ENCODE results near the gene ABCA2.

DNA sequence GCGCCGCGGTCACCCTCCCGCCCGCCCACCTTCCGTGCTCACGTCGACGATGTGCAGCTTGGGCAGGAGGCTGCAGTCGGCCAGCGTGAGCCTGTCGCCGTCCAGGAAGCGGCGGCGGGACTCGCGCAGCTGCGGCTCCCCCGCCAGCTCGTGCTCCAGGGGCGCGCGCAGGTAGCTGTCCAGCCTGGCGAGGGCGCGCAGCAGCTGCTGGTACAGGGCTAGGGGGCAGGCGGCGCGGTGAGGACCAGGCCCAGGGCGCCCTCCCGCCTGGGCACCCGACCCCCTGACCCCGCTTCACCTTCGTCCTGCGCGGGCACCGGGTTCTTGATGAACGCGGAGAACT lies 33.2 kb downstream of the ABCA2 start:
- TF ChIP-seq, protein P1, sequence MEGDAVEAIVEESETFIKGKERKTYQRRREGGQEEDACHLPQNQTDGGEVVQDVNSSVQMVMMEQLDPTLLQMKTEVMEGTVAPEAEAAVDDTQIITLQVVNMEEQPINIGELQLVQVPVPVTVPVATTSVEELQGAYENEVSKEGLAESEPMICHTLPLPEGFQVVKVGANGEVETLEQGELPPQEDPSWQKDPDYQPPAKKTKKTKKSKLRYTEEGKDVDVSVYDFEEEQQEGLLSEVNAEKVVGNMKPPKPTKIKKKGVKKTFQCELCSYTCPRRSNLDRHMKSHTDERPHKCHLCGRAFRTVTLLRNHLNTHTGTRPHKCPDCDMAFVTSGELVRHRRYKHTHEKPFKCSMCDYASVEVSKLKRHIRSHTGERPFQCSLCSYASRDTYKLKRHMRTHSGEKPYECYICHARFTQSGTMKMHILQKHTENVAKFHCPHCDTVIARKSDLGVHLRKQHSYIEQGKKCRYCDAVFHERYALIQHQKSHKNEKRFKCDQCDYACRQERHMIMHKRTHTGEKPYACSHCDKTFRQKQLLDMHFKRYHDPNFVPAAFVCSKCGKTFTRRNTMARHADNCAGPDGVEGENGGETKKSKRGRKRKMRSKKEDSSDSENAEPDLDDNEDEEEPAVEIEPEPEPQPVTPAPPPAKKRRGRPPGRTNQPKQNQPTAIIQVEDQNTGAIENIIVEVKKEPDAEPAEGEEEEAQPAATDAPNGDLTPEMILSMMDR (IDR thresholded peaks at IDR 0.05 in 4 of 5, conservative IDR thresholded peaks at IDR 0.05 in 1 of 5): no peak
- TF ChIP-seq POLR2A (IDR thresholded peaks at IDR 0.05): no peak
